MG63 (cell line): ENCODE results near the gene TRERF1. TPM values are rescaled to one million over a fixed set of nuclear protein-coding genes. Genes with fewer than 3 reads are reported as not detected.

Experiments used
- DNase-seq: peaks from one replicate; pipeline ENCODE4 v3.0.0-alpha.2; 2020
- H3K27me3 ChIP-seq: fragments of 250-450 bp; sonication (Bioruptor Pico); 2 replicates; pipeline ENCODE4 v1.5.1; 2020; ENCODE audit warnings: mild to moderate bottlenecking, moderate library complexity
- H3K36me3 ChIP-seq: fragments of 250-450 bp; sonication (Bioruptor Pico); 2 replicates; pipeline ENCODE4 v1.5.1; 2020; ENCODE audit warnings: mild to moderate bottlenecking, moderate library complexity
- H3K4me3 ChIP-seq: fragments of 250-450 bp; sonication (Bioruptor Pico); 2 replicates; pipeline ENCODE4 v1.5.1; 2020; ENCODE audit warnings: mild to moderate bottlenecking, moderate library complexity
- H3K9me3 ChIP-seq: fragments of 250-450 bp; sonication (Bioruptor Pico); 2 replicates; pipeline ENCODE4 v1.5.1; 2020; ENCODE audit warnings: mild to moderate bottlenecking, moderate library complexity
- total RNA-seq: library from RNA; depleted of rRNA; stranded (reverse); fragments of >200 nt; shearing (Covaris generic); gene quantifications from 2 replicates; pipeline ENCODE4 v1.2.3, GENCODE V29; 2014; ENCODE audit warnings: low replicate concordance

The TRERF1 gene
- total RNA-seq, 1 experiment from 2014 or later, result 2.1 TPM

DNA sequence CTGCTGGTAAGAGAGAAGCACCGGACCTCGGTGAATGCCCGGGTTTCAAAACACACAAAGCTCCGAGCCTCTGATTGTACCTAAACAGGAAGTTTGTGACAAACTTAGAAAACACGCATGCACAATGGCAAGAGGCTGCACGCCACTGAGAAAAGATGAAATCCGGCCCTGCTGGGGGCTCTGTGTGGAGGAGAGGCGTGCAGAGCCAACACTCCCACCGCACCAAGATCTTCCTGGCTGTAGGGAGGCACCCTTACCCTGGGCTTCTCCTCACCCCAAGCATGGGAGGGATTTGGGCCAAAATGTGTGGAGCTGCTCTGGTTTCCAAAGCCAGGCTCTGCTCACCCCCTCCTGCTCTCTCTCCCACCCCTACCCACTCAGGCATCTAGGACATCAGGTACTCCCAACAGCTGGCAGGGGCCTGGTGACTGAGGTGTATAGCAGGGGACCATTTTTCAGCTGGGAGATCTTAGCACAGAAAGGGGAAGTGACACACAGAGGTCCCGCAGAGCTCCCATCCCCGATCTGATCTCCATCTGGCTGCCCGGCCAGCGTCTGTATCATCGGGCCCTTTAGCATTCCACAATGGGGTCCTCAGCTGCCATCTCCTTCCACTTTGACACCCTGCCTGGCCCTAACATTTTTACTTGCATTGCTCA lies 84.2 kb downstream of the TRERF1 start:
- H3K9me3 ChIP-seq, result no peaks in the 10 kb centered on the region
- no peaks in the 10 kb centered on the region for H3K36me3 ChIP-seq
- H3K27me3 ChIP-seq, result no peaks in the 10 kb centered on the region
- DNase-seq, result no peak
- no peak overlapping the region for H3K4me3 ChIP-seq

GRCh38 chr6:42366999-42367352 lies 84.8 kb downstream of the TRERF1 start:
- DNase-seq, result no peak
- Histone ChIP-seq H3K27me3 (no peaks in the 10 kb centered on the region), H3K9me3 (no peaks in the 10 kb centered on the region), H3K36me3 (no peaks in the 10 kb centered on the region), H3K4me3 (no peak overlapping the region)

- Histone ChIP-seq H3K36me3 (no peaks in the 10 kb centered on the region), H3K27me3 (no peaks in the 10 kb centered on the region), H3K4me3 (no peak overlapping the region), H3K9me3 (no peaks in the 10 kb centered on the region)
- DNase-seq, result no peak
These were observed 85.6 kb downstream of the TRERF1 start for GRCh38 chr6:42366011-42366705.

GRCh38 chr6:42365021-42365420 lies 86.7 kb downstream of the TRERF1 start:
- no peak for DNase-seq
- Histone ChIP-seq H3K4me3 (no peak overlapping the region), H3K27me3 (no peaks in the 10 kb centered on the region), H3K9me3 (no peaks in the 10 kb centered on the region), H3K36me3 (no peaks in the 10 kb centered on the region)

- no peak overlapping the region for H3K4me3 ChIP-seq
- H3K36me3 ChIP-seq, result no peaks in the 10 kb centered on the region
- no peak for DNase-seq
- H3K9me3 ChIP-seq, result no peaks in the 10 kb centered on the region
- no peaks in the 10 kb centered on the region for H3K27me3 ChIP-seq
These were observed 87.5 kb downstream of the TRERF1 start for GRCh38 chr6:42363926-42364849.

DNA sequence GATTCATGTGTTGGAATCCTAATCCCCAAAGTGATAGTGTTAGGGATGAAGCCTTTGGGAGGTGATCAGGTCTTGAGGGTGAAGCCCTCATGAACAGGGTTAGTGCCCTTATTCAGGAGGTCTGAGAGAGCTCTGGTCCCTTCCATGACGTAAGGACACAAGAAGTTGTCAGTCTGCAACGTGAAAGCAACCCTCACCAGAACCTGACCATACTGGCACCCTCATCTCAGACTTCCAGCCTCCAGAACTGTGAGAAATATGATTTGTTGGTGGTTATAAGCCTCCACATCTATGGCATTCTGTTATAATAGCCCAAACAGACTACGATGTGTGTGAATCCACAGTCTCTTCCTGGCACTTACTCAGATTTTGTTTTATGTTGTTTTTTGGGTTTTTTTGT lies 90.7 kb downstream of the TRERF1 start:
- no peaks in the 10 kb centered on the region for H3K27me3 ChIP-seq
- no peaks in the 10 kb centered on the region for H3K36me3 ChIP-seq
- no peak overlapping the region for H3K4me3 ChIP-seq
- no peak for DNase-seq
- H3K9me3 ChIP-seq, result no peaks in the 10 kb centered on the region

- Histone ChIP-seq H3K27me3 (no peaks in the 10 kb centered on the region), H3K9me3 (no peaks in the 10 kb centered on the region), H3K4me3 (no peak overlapping the region), H3K36me3 (no peaks in the 10 kb centered on the region)
- no peak for DNase-seq
These were observed 92.7 kb downstream of the TRERF1 start for GRCh38 chr6:42359021-42359420.

- Histone ChIP-seq H3K9me3 (no peaks in the 10 kb centered on the region), H3K36me3 (no peaks in the 10 kb centered on the region)
- no peak for DNase-seq
These were observed 96.3 kb downstream of the TRERF1 start for GRCh38 chr6:42355416-42355815.

DNA sequence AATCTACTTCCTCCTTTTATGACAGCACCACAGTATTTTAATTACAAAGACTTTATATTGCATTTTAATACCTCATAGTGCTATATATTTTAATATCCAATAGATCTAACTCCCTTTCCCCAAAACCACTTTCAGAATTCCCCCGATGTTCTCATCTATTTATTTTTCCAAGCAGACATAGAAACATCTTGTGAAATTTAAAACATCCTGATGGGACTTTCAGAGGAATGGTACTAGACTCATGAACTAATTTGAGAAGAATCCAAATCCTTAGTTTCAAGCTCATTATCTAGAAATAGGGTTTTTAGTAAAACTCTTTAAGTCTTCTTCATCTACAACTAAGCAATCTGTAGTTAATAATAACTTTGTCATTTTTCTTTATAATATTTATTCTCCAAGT lies 97.0 kb downstream of the TRERF1 start:
- no peak overlapping the region for H3K4me3 ChIP-seq
- H3K36me3 ChIP-seq, result no peaks in the 10 kb centered on the region
- DNase-seq, result no peak
- H3K27me3 ChIP-seq, result no peaks in the 10 kb centered on the region
- no peaks in the 10 kb centered on the region for H3K9me3 ChIP-seq

More at GRCh38 chr6:42355416-42355815, 96.3 kb downstream of the TRERF1 start:
- Histone ChIP-seq H3K27me3 (no peaks in the 10 kb centered on the region), H3K4me3 (no peak overlapping the region)

DNA sequence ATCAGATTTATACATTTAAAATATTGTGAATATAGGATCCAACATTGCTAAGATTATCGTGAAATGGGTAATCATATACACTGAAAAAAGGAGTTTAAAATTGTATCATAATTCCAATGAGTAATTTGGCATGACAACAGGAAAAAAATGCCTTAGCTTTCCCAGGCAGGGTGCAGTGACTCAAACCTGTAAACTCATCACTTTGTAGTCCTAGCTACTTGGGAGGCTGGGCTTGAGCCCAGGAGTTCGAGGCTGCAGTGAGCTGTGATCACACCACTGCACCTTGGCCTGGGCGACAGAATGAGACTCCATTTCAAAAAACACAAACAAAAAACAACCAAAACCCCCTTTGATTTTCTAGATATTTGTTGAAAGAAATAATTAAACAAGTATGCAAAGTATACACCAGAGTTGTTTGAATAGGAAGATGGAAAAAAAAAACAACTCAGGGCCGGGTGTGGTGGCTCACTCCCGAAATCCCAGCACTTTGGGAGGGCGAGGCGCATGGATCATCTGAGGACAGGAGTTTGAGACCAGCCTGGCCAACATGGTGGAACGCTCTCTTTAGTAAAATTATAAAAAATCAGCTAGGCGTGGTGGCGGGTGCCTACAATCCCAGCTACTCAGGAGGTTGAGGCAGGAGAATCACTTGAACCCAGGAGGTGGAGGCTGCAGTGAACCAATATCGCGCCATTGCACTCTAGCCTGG lies 98.7 kb downstream of the TRERF1 start:
- peak; percentile 74 for DNase-seq
- Histone ChIP-seq H3K36me3 (no peaks in the 10 kb centered on the region), H3K9me3 (no peaks in the 10 kb centered on the region), H3K4me3 (no peak overlapping the region), H3K27me3 (no peaks in the 10 kb centered on the region)

DNA sequence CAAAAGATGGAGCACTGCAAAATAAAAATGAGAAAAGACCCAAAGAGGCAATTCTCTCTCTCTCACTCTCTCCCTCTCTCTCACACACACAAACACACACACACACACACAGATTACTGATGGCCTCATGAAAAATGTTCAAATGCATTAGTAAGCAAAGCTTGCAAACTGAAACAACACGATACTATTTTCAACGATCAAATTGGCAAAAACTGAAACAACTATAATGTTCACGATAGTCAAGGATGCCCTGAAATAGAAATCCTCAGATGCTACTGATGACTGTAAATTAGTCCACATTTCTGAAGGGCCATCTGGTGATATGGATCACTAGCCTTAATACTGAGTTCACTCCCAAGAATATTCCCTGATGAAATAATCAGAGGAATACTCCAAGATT lies 100.8 kb downstream of the TRERF1 start:
- H3K27me3 ChIP-seq, result no peaks in the 10 kb centered on the region
- no peaks in the 10 kb centered on the region for H3K9me3 ChIP-seq
- no peaks in the 10 kb centered on the region for H3K36me3 ChIP-seq
- no peak overlapping the region for H3K4me3 ChIP-seq
- no peak for DNase-seq

GRCh38 chr6:42349753-42350511 lies 101.8 kb downstream of the TRERF1 start:
- no peak for DNase-seq
- Histone ChIP-seq H3K4me3 (no peak overlapping the region), H3K9me3 (no peaks in the 10 kb centered on the region), H3K36me3 (no peaks in the 10 kb centered on the region), H3K27me3 (no peaks in the 10 kb centered on the region)

DNA sequence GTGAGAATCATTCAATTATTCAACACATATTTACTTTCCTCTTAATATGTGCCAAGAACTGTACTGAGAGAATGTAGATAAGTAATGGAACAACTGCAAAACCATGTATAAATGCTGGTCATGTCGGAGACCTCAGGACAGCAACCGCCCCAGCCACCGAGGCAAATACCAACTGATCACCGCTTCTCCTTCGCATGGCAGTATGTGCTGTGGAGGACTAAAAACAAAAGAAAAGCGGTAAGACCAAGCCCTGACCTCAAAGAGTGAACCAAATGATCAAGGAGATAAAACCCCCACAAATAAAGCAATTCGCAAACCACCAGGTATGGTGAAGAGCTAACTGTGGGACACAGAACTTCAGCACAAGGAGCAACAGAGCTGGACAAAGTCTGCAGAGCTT lies 104.3 kb downstream of the TRERF1 start:
- Histone ChIP-seq H3K9me3 (no peaks in the 10 kb centered on the region), H3K36me3 (no peaks in the 10 kb centered on the region), H3K4me3 (no peak overlapping the region), H3K27me3 (no peaks in the 10 kb centered on the region)
- no peak for DNase-seq

DNA sequence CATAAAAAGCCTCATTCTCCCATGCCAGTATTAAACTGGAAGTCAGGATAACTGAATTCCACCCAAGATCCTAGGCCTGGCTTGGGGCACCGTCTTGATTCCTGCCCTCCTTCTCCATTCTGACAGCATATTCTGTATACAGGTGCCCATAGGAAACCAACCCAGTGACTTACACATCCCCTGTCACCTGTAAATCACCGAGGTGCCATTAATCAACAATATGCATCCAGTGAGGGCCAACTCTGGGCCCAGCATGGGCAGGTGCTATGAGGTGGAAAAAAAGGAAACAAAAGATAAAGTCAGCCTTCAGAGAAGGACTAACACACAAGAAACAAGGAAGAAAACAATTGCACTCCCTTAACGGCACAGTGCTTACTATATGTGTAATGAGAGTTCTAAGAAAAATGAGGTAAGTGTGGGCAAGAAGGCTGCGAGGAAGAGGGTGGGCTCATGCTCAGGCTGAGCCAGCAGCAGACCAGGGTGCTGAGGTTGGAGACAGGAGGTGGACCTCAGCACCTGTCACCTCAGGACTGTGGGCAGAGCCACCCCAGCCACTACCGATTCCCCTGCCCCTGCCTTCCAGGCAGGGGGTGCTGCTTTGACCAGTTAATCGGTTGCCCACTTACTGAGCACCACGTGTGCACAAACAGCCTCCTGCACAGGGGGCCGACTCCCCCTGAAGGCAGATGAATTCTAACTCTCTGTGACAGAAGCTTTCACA lies 105.9 kb downstream of the TRERF1 start:
- Histone ChIP-seq H3K9me3 (no peaks in the 10 kb centered on the region), H3K36me3 (no peaks in the 10 kb centered on the region), H3K27me3 (no peaks in the 10 kb centered on the region)

DNA sequence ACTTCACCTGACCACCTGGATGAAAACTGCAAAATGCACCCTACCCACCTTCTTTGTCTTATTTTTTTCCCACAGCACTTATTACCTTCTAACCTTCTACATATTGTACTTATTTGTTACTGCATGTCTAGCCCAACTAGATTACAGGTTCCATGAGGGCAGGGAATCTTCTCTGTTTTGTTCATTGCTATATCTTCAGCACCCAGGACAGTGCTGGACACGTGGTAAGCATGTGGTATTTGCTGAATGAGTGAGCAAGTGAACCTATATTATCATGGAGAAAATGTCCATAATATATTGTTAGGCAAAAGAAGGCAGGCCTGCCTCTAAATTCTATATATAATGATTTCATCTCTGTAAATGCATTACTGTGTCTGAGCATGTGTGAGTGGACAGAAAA lies 107.0 kb downstream of the TRERF1 start:
- Histone ChIP-seq H3K9me3 (no peaks in the 10 kb centered on the region), H3K4me3 (no peak overlapping the region), H3K36me3 (no peaks in the 10 kb centered on the region), H3K27me3 (no peaks in the 10 kb centered on the region)
- DNase-seq, result no peak

More for the DNA sequence above, 105.9 kb downstream of the TRERF1 start:
- no peak for DNase-seq
- H3K4me3 ChIP-seq, result no peak overlapping the region
